ENCODE measurements around the gene TST.

Gene TST

DNA sequence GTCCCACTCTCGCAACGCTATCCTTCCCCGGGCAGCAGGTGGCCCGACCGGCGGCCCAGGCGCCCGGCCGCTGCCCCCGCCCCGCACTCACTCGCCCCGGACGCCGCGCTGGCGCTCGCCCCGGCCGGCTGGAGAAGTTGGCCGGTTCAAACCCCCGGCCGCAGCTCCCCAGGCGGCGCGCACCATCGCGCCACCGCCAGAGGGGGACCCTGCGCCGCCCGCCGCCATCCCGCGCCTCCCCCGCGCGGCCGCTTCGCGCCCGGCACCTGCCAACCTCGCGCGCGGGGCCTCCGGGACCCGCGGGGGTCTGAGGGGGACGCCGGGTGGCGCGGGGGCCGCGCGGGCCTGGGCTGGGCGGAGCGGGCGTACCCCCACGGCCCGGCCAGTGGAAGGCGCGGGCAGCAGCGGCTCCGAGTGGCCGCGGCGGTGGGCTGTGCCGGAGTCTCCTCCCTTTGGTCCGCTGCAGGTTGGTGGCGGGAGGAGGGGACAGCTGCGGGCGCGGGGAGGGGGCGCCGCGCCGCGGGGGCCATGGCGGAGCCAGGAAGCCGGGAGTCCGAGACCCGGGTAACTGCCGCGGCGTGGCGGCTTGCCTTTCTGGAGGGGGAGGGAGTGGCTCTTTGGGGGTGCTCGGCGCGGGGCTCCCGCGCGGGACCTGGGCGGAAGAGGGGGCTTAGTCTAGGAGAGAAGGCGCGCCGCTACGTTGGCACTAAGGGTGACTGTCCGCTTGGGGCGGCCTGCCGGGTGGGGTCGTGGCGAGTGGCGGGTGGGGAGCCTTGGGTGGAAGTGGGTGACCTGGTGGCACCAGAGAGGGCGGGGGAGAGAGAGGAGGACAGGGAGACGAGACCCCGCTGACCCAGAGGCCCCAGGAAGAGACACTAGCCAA, at the start of gene TST, which contains the start of gene MPST:
Gene TST (minus strand): TSS at position 139 of the 883 bp plus-strand sequence. CDS start 715 bp downstream, outside the sequence.
Gene MPST (plus strand): TSS at position 434 of the 883 bp plus-strand sequence. CDS start 95 bp downstream, at position 529.
- FAIRE-seq: no peak

DNA sequence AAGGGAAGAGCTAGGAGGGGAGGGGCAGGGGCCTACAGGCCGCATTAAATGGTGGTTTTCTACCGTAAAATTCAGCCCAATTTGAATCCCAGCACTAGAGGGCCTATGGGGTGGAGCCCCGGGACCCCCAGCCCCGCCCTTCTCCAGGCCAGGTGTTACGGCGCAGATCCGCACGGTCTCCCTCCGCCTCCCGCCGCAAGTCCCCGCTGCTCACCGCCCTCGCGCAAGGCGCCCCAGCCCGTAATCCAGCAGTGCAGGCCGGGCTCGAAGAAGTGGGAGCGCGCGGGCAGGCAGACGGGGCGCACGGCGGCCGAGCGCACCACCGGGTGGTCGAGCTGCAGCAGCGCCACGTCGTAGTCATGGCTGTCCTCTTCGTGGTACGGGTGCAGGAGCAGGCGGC, 49.6 kb upstream of the TST start:
- no peak for FAIRE-seq

DNA sequence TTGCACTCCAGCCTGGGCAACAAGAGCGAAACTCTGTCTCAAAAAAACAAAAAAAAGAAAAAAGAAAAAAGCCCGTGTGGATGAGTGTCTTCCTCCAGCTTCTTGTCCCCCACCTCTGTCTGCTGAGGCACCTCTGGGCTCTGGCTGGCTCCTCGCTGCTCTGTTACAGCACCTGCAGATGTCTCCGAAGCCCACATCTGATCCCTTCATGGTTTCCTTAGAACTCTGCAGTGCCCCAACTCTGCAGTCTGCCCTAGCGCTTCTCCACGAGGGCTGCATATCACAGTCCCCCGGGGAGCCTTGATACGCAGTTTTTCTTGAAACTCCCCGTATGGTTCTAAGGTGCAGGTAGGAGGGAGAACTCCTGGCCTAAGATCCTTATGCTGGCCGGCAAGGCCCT, 48.2 kb upstream of the TST start:
- no peak for FAIRE-seq

DNA sequence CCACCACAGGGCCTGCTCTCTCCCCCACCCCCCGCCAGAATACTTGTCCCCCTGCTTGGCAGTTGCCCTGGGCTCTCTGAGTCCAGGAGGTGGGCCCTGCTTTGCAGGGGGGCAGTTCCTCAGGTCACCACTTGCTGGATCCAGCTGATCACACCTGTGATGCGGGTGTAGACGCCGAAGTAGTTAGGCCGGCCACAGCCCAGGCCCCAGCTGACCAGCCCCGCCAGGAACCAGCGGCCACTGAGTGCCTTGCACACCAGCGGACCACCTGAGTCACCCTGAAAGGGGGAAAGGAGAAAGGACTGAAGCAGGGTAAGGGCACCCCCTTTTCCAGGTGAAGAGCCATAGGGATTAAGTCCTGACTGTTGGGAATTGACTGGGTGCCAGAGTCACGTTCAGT, 46.7 kb upstream of the TST start:
- no peak for FAIRE-seq

DNA sequence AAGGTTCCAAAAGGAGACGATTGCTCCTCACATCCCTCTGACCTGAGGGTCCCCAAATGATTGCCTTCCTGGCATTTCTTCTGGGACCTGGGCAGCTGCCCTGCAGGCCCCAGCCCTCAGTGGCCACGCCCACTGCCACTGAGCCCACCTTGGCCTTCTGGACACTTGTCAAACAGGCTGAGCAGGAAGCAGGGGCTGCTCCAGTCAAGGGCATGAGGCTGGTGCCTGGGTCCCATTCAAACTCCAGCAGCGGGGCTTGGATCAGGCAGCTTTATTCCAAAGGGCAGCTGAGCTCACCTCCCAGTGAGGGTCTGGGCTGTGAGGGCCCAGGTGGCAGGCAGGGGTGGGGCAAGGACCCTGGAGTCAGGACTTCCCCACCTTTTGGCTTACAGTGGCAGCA, 45.9 kb upstream of the TST start:
- no peak for FAIRE-seq

DNA sequence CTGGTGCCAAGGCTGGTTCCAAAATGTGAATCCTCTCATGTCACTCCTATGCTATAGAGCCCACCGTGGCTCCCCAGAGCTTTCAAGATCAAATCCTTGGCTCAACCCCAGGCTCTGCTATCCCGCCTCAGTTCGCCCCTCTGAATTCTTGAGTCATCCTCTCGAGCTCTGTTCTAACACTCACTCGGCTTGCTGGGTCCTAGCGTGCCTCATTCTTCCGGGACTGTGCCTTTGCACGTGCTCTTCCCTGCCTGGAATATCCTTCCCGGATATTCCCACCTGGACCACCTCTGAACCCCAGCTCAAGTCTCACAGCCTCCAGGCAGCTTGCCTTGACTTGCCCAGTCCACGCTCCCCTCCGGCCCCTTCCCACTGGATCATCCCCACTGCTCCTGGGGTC, 45.3 kb upstream of the TST start:
- no peak for FAIRE-seq

DNA sequence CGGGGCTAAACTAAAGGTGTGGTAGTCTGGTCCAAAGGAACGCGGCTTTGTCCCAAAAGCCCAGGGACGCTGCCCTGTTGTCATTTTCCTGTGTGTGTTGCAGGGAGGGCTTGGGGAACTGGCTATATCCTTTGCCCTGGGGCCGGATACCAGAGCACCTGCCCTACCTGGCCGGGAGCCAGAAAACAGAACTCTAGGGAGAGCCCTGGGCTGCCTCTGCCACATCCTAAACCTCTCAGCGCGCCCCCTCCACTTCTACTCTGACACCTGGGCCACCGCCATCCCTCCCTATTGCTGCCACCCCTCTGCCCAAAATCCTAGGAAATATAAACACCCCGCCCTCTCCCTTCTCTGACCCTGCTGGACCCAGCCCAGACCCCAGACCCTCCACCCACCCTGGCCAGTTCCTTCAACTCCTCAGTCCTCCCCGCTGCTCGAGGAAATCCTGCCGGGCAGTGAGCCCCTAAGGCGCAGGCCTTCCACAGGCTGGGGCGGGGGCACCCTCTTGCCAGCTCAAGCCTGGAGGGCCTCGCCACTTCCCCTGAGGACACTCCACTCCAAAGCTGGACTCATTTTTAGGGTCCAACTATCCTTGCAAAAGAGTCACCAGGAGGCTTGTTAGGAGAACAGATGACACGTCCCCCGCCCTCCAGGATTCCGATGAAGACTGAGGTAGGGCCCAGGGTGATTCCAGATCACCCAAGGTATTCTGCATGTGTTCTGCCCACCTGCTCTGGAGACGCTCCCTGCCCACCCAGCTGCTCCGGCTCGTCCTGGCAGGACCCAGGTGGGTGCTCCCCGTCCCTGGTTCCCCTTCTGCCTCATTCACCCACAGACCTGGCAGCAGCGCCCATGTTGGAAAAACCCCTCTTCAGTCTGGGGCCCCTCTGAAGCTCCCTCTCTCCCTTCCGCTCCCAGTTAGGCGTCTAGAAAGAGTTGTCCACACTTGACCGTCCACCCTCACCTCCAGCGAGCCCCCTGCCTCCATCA, 44.5 kb upstream of the TST start:
- no peak for FAIRE-seq

DNA sequence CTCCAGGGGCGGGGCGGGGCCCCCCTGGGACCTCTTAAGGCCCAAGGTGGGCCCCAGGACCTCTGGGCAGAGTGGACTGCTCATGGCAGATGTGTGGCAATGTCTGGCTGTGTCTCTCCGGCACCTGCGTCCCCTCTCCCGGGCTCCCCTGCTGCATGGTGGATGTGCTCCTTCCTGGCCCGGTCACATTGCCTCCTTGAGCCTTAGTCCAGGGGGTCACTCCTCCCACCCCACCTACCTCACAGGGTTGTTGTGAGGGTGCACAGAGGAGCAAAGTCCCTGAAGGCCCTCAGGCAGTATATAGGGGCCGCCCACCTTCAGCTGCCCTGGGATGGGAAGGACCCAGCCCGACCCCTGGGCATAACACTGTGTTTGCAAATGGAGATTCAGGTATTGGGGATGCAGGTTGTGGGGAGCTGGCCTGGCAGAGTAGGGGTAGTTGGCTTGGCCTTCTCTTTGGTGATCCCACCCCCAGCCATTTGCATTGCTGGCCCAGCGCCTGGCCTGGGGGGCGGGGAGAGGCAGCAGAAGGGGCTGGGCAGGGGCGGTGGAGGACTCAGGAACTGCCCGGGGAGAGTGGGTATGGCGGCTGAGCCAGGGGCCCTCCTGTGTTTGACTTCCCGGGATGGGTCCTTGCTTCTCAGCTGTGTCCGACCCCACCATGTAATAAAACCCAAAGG, 43.6 kb upstream of the TST start:
- no peak for FAIRE-seq

DNA sequence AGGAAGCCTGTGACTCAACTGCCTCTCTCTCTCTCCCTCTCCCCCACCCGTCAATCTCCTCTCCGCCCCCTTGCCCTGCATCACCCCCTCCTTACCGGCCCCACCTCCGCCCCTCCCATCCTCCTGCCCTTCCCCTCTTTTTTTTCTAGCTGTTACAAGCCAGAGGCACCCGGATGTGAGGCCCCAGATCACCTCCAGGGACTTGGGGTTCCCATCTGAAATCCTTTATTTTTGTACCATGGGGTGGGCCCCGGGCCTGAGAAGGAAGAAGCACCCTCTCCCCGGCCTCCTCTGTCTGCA, 43.1 kb upstream of the TST start:
- no peak for FAIRE-seq

DNA sequence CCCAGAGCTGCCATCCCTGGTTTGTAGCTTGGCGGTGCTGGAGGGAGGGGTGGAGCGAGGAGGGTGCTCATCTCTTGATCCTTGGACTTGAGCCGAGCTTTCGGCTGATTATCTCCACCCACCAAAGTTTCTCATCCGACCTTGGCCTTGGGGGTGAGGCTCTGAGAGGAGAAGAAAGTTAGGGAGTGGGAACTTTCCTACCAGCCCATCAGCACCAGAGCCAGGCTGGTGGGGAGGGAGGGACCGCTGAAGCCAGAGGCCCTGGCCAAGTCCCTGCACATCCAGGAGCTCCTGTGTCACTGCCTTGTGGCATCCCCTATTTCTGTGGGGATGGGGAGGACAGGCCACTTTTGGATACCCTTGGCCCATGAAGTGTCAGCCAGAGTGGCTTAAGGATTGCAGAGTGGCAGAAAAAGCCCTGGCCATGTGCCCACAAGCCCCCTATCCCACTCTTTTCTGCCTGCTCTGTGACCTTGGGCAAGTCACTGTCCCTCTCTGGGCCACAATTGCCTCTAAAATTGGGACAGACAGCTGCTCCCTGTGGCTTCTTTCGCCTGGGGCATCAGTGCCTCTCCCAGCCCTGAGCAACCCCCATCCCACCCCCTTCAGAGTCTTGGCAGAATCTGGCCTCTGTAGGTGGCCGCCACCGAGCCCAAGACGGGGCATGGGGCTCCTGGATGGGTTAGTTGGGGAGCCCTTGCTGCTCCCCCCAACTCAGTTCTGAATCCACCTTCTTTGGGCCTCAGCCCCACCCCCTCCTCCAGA, 42.5 kb upstream of the TST start:
- no peak for FAIRE-seq

DNA sequence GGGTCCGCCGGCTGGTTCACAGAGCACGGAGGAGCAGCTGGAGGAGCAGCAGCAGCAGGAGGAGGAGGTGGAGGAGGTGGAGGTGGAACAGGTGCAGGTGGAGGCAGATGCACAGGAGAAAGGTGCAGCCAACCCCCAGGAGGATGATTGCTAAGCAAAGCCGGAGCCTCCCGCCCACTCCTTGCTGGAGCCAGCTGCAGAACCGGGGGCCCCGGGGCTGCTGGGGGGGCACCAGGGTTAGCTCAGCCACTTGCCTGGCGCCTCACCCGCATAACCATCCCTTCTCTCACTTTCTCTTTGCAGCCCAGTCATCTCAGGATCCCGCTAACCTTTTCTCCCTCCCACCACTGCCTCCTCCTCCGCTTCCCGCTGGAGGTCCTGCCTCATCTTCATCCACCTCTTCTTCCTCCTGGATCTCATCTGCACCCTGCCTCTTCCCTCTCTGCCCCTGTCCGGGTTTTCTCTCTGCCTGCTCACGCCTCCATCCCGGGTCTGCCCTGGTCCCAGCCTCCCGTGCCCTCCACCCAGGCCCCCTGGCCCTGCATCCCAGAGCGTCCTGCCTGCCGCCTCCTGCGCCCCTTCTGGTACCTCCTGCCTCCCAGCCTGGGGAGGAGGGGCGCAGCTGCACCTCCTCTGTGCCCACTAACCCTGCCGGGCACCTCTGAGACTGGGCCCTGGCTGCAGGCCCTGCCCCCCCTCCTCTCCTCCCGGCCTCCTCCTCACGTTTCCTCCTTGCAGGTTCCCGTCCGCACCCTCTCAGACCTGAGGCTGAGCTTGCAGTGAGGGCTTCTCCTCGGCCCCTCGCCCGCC, 41.8 kb upstream of the TST start:
- FAIRE-seq: no peak

DNA sequence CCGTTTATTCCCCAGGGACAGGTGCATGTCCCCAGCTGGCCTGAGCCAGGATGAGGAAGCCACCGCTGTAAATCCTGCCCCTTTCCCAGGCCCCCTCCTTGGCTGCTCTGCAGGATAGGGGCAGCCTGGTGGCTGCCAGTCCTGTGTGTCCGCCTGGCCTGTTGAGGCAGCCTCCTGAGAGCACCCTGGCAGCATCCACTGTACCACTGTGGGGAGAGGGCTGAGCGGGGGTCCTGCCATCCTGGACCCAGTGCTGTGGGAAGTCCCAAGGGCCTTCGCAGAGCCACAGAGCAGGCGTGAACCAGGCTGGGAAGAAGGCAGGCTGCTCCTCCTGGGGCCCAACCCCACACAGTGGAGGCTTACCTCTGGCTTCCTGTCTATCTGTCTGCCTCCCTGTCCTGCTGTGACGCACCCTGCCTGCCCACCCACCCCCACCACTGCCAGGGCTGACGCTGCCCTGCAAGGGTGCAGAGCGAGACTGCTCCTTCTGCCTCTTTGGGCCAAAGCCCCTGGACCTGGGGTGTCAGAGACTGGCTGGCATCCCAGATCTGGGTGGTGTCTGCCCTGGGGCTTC, 40.7 kb upstream of the TST start:
- FAIRE-seq: no peak

DNA sequence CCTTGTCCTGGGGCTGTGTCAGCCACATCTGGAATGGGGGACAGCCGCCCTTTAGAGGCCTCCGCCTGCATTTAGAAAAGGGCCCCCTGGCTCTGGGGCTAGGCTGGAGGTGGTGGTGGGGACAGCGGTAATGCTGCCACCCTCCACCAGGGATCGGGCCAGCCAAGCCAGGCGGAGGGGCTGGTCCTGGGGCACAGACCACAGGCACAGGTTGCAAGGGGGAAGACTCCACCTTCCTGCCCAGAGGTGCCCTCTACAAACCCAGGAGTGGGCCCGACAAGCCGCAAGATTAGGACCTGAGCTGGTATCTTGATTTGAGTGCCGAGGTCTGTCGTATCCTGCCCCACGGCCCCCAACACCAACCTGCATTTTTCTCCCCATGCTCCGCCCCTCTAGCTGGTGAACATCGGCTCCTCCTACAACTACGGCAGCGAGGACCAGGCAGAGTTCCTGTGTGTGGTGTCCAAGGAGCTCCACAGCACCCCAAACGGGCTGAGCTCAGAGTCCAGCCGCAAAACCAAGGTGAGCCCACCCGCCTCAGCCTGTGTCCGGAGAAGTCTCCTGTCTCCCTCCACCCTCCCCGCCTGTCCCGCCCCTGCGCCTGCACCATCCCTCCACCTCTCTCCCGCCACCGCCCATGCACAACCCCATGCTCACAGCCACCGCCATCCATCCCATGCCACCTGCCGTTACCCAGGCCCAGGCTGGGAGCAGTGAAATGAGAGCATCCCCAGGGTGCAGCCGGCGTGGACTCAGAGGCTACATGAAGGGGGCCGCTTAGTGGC, 39.9 kb upstream of the TST start:
- no peak for FAIRE-seq

DNA sequence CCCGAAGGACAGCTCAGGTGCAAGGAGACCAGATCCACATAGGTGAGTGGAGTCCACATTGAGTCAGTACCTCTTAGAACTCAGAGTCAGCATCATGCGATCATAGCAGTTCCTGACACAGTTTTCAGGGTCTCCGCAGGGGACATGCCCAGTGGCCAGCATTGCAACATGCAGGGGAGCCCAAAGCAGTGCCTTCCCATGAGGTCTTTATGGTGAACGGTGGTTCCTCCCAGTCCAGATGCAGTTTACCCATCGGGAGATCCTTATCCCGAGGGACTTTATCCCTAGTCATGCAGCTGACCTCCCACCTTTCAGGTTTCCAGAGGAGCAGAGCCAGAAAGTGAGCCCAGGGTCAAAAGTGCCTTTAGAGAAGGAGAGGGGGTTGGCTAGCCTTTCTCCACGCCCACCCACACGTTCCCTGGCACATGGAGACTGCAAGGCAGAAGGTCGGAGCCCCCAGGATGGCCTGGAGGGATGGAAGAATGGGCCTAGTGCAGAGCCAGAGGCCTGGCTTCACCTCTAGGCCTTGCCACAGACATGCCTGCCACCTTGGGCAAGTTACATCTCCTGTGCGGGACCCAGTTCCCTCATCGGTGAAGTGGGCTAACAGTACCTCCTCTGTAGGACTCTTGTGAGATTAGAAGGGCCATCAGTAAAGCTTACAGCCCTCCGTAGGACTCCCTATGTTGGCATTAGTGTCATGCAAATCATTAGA, 38.7 kb upstream of the TST start:
- no peak for FAIRE-seq

DNA sequence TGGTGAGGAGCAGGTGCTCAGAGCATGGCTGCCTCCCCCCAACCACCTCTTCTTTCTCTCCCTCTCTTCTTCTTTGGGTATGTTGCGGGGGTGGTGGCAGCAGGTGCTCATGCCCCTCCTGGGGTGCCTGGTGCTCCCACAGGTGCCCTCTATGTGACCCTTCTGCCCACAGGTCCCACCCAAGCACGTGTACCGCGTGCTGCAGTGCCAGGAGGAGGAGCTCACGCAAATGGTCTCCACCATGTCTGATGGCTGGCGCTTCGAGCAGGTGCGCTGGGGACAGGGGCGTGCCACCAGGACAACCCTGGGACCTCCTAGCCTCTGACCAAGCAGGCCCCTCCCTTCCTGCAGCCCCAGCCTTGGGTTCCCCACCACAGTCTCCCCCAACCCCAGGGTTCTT, 38.0 kb upstream of the TST start:
- no peak for FAIRE-seq

DNA sequence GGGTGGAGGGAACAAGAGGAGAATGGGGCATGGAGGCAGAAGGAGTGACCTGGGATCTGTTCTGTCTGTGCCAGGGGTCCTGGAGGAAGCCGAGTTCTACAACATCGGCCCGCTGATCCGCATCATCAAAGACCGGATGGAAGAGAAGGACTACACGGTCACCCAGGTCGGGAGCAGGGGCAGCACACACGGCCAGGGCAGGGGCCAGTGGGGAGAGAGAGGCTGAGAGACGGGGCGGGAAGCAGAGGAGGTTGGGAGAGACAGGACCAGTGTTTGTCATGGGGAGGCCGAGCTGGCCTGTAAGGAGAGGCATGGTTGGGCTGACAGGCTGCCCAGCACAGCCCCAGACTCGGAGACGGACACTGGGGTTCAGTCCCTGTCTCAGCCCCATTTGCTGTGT, 37.0 kb upstream of the TST start:
- FAIRE-seq: no peak

DNA sequence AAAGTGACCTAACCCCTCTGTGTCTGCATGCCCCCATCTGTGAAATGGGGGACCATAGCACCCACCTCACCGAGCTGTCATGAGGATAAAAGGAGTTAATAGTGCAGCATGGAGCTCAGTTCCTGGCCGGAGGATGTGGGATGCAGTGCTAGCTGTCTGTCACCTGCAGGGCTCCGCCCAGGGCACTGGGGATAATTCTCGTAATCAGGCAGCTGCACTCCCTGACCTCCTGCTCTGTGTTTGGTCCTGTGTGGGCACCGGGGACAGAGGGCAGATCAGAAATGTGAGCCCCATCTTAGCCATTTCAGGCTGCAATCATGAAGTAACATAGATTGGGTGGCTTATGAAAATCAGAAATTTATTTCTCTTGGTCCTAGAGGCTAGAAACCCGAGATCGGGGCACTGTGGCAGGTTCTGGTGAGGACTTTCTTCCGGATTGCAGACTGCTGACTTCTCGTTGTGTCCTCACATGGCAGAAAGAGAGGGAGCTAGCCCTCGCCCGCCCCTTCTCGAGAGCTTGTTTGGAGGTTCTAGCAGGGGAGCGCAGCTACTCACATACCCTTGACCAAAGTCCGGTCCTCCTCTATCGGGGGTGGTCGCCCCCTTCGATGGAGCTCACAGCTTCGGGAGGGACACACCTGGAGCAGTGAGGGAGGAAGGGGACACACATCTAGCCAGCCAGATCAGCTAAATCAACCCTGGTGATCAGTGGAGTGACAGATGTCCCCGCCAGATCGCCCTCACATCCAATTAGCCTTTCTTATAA, 35.5 kb upstream of the TST start:
- no peak for FAIRE-seq

DNA sequence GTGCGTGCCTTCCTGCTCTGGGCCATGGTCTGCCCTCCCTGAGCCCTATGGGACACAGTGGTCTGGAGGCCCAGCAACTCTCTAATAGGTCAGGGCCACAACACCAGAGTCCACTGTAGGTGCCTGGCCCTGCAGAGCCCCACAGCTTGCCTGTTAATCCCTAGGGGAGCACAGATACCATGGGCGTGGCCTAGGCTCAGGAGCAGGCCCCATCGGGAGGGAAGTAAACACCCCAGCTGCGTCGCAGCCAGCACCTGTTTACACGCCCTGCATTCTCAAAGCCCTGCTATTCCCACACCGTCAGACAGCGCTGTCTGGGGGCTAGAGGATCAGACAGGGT, 34.8 kb upstream of the TST start:
- no peak for FAIRE-seq
